Neural cell (in vitro differentiated cells): ENCODE data around the gene TMEM98. TPM values are rescaled to one million over a fixed set of nuclear protein-coding genes. Genes with fewer than 3 reads are reported as not detected.
"Not testable (repeated sequence)": the region's sequence is repeated elsewhere in the genome, so short reads cannot be mapped to it uniquely, and the experiment has no call there.

ENCODE experiments used
- H2AFZ ChIP-seq: fragments of 200-600, 300-800 bp; sonication (generic), shearing (Covaris generic); 2 replicates; pipeline ENCODE4 v1.6.0; 2014; ENCODE audit warnings: low read depth, mild to moderate bottlenecking, antibody characterized with exemption, low read length, moderate library complexity
- H3F3A ChIP-seq: fragments of 200-600 bp; shearing (Covaris generic); 2 replicates; pipeline ENCODE4 v1.6.1; 2016; ENCODE audit warnings: mild to moderate bottlenecking, moderate library complexity, mixed read lengths, antibody characterized with exemption, low read length; ENCODE audit not compliant: insufficient read depth, poor library complexity, severe bottlenecking
- H3K27ac ChIP-seq: fragments of 200-600, 300-800 bp; sonication (generic), shearing (Covaris generic); 2 replicates; pipeline ENCODE4 v1.5.1; 2014; ENCODE audit warnings: mild to moderate bottlenecking, low read length, moderate library complexity
- H3K27me3 ChIP-seq: fragments of 300-800, 200-600 bp; sonication (generic), shearing (Covaris generic); 2 replicates; pipeline ENCODE4 v1.6.0; 2014; ENCODE audit warnings: mild to moderate bottlenecking, low read depth, low read length, moderate library complexity; ENCODE audit not compliant: insufficient read depth
- H3K36me3 ChIP-seq: fragments of 300-800, 200-600 bp; sonication (generic), shearing (Covaris generic); 2 replicates; pipeline ENCODE4 v1.5.1; 2014; ENCODE audit warnings: mild to moderate bottlenecking, antibody characterized with exemption, low read length, moderate library complexity; ENCODE audit not compliant: insufficient read depth
- H3K4me2 ChIP-seq: fragments of 300-800, 200-600 bp; sonication (generic), shearing (Covaris generic); 2 replicates; pipeline ENCODE4 v1.6.0; 2014; ENCODE audit warnings: mild to moderate bottlenecking, low read length
- H3K4me3 ChIP-seq: fragments of 300-800, 200-600 bp; sonication (generic), shearing (Covaris generic); 2 replicates; pipeline ENCODE4 v1.5.1; 2014; ENCODE audit warnings: mild to moderate bottlenecking, low read length, moderate library complexity
- H3K79me2 ChIP-seq: fragments of 200-600 bp; shearing (Covaris generic); replicated peaks from 2 replicates; pipeline ENCODE4 v1.6.0; 2014; ENCODE audit warnings: mild to moderate bottlenecking, low read length, moderate library complexity; ENCODE audit not compliant: insufficient read depth
- H3K9ac ChIP-seq: fragments of 300-800, 200-600 bp; sonication (generic), shearing (Covaris generic); 2 replicates; pipeline ENCODE4 v1.6.1; 2016; ENCODE audit warnings: mild to moderate bottlenecking, low read length, mixed read lengths
- H3K9me2 ChIP-seq: fragments of 200-600 bp; shearing (Covaris generic); 2 replicates; pipeline ENCODE4 v1.6.1; 2016; ENCODE audit warnings: mild to moderate bottlenecking, low read length, mixed read lengths; ENCODE audit not compliant: insufficient read depth
- H3K9me3 ChIP-seq: fragments of 200-600, 300-800 bp; sonication (generic), shearing (Covaris generic); 2 replicates; pipeline ENCODE4 v1.6.1; 2016; ENCODE audit warnings: mild to moderate bottlenecking, mixed run types, low read length, moderate library complexity, mixed read lengths
- H4K20me1 ChIP-seq: fragments of 200-600 bp; shearing (Covaris generic); 2 replicates; pipeline ENCODE4 v1.6.1; 2016; ENCODE audit warnings: mild to moderate bottlenecking, mixed run types; ENCODE audit not compliant: insufficient read depth
- EP300 ChIP-seq: fragments of 450-650 bp; conservative IDR thresholded peaks from 2 replicates; pipeline ENCODE4 v1.6.1; 2014; ENCODE audit warnings: antibody characterized with exemption, mild to moderate bottlenecking, moderate library complexity; ENCODE audit not compliant: poor library complexity, severe bottlenecking
- EZH2 ChIP-seq: fragments of 200-600, 300-800 bp; shearing (Covaris generic), sonication (generic); IDR thresholded peaks from 2 replicates; pipeline ENCODE4 v1.6.1; 2014; ENCODE audit warnings: antibody characterized with exemption, low read length, borderline replicate concordance, mild to moderate bottlenecking; ENCODE audit not compliant: insufficient read depth, poor library complexity, severe bottlenecking
- MXI1 ChIP-seq: fragments of 450-650 bp; conservative IDR thresholded peaks from 2 replicates; pipeline ENCODE4 v1.6.1; 2014; ENCODE audit warnings: antibody characterized with exemption, mild to moderate bottlenecking; ENCODE audit not compliant: poor library complexity, severe bottlenecking
- POLR2AphosphoS5 ChIP-seq: IDR thresholded peaks from 2 replicates; pipeline ENCODE4 v1.6.1; 2012
- RAD21 ChIP-seq: fragments of 450-650 bp; conservative IDR thresholded peaks from 2 replicates; pipeline ENCODE4 v1.6.1; 2014; ENCODE audit warnings: antibody characterized with exemption, mild to moderate bottlenecking, moderate library complexity
- SMC3 ChIP-seq: fragments of 450-650 bp; conservative IDR thresholded peaks from 2 replicates; pipeline ENCODE4 v1.6.1; 2014; ENCODE audit warnings: antibody characterized with exemption, mild to moderate bottlenecking, moderate library complexity; ENCODE audit not compliant: poor library complexity
- TAF1 ChIP-seq: IDR thresholded peaks from 2 replicates; pipeline ENCODE4 v1.6.1; 2012; ENCODE audit warnings: low read depth
- polyA plus RNA-seq: library from polyadenylated mRNA; depleted of rRNA; stranded (reverse); fragments of >200 nt; gene quantifications from 2 replicates; pipeline ENCODE4 v1.2.3, GENCODE V29; 2014
- TF ChIP-seq, protein P1 (sequence below): fragments of 450-650 bp; IDR thresholded peaks from 2 replicates; pipeline ENCODE4 v1.5.1; 2014; ENCODE audit warnings: antibody characterized with exemption, mild to moderate bottlenecking, moderate library complexity; ENCODE audit not compliant: poor library complexity, severe bottlenecking
- TF ChIP-seq, protein P2 (sequence below): IDR thresholded peaks from 2 replicates; pipeline ENCODE4 v1.6.1; 2012; ENCODE audit warnings: borderline replicate concordance

Gene TMEM98
- polyA plus RNA-seq, 1 donor from 2014 or later: 65.1 TPM

DNA sequence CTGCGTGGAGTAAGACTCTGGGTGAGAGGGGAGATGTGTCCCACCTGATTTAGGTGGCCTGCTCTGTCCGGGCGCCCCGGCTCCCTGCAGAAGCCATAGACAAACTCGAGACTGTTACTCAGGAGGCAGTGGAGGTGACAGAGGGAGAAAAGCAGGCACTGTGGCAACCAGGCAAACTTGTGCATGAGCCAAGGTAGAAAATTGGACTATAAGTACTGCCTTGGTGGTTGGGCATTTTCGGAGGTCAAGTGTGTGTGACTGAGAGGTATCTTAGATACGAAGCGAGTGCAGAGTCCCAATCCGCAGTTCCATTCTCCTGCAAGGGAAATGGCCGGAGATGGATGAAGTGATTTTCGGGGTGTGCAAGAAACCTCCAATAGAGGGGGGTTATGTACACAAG is 36.6 kb downstream of the TMEM98 start:
- Histone ChIP-seq H3K4me3 (no peak overlapping the region), H3K79me2 (no peaks in the 10 kb centered on the region), H2AFZ (no peak overlapping the region), H3K36me3 (no peaks in the 10 kb centered on the region), H3K9ac (no peak overlapping the region), H3K27ac (no peak overlapping the region), H4K20me1 (no peaks in the 10 kb centered on the region), H3K27me3 (no peaks in the 10 kb centered on the region), H3F3A (no peaks in the 10 kb centered on the region), H3K9me2 (no peaks in the 10 kb centered on the region), H3K4me2 (no peak overlapping the region), H3K9me3 (no peaks in the 10 kb centered on the region)
- TF ChIP-seq SMC3 (no peak), EZH2 (no peak), TAF1 (no peak), MXI1 (no peak), POLR2AphosphoS5 (no peak), RAD21 (no peak), EP300 (no peak)
- TF ChIP-seq, protein P1, sequence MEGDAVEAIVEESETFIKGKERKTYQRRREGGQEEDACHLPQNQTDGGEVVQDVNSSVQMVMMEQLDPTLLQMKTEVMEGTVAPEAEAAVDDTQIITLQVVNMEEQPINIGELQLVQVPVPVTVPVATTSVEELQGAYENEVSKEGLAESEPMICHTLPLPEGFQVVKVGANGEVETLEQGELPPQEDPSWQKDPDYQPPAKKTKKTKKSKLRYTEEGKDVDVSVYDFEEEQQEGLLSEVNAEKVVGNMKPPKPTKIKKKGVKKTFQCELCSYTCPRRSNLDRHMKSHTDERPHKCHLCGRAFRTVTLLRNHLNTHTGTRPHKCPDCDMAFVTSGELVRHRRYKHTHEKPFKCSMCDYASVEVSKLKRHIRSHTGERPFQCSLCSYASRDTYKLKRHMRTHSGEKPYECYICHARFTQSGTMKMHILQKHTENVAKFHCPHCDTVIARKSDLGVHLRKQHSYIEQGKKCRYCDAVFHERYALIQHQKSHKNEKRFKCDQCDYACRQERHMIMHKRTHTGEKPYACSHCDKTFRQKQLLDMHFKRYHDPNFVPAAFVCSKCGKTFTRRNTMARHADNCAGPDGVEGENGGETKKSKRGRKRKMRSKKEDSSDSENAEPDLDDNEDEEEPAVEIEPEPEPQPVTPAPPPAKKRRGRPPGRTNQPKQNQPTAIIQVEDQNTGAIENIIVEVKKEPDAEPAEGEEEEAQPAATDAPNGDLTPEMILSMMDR: no peak
- TF ChIP-seq, protein P2, sequence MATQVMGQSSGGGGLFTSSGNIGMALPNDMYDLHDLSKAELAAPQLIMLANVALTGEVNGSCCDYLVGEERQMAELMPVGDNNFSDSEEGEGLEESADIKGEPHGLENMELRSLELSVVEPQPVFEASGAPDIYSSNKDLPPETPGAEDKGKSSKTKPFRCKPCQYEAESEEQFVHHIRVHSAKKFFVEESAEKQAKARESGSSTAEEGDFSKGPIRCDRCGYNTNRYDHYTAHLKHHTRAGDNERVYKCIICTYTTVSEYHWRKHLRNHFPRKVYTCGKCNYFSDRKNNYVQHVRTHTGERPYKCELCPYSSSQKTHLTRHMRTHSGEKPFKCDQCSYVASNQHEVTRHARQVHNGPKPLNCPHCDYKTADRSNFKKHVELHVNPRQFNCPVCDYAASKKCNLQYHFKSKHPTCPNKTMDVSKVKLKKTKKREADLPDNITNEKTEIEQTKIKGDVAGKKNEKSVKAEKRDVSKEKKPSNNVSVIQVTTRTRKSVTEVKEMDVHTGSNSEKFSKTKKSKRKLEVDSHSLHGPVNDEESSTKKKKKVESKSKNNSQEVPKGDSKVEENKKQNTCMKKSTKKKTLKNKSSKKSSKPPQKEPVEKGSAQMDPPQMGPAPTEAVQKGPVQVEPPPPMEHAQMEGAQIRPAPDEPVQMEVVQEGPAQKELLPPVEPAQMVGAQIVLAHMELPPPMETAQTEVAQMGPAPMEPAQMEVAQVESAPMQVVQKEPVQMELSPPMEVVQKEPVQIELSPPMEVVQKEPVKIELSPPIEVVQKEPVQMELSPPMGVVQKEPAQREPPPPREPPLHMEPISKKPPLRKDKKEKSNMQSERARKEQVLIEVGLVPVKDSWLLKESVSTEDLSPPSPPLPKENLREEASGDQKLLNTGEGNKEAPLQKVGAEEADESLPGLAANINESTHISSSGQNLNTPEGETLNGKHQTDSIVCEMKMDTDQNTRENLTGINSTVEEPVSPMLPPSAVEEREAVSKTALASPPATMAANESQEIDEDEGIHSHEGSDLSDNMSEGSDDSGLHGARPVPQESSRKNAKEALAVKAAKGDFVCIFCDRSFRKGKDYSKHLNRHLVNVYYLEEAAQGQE: no peak

DNA sequence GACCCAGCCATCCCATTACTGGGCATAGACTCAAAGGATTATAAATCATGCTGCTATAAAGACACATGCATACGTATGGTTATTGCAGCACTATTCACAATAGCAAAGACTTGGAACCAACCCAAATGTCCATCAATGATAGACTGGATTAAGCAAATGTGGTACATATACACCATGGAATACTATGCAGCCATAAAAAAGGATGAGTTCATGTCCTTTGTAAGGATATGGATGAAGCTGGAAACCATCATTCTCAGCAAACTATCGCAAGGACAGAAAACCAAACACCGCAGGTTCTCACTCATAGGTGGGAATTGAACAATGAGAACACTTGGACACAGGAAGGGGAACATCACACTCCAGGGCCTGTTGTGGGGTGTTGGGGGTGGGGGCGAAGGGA is 41.3 kb downstream of the TMEM98 start:
- H3K27ac ChIP-seq, H3K79me2 ChIP-seq, H3K9me2 ChIP-seq, H3K27me3 ChIP-seq, H4K20me1 ChIP-seq, H2AFZ ChIP-seq, H3K36me3 ChIP-seq, H3K4me3 ChIP-seq, H3K4me2 ChIP-seq, H3K9me3 ChIP-seq, H3K9ac ChIP-seq, H3F3A ChIP-seq: not testable (repeated sequence)

DNA sequence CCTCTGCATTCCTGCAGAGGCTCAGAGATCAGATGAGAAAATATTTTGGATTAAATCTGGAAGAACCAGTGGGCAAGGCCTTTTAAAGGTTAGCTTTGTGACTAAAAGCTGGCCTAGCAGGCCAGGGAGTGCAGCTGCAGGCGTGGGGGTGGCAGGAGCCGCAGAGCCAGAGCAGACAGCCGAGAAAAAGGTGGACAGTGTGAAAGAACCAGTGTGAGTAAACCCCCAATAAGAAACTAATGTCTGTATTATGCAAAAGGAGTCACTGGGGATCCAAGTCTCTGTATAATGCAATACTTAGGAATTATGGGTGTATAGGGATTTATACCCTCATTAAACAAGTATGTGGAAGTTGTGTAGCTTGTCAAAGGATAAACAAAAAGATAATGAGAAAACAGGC is 42.3 kb downstream of the TMEM98 start:
- H3K36me3 ChIP-seq: no peaks in the 10 kb centered on the region
- no peak overlapping the region for H3K4me3 ChIP-seq
- no peak overlapping the region for H2AFZ ChIP-seq
- no peaks in the 10 kb centered on the region for H3K79me2 ChIP-seq
- no peaks in the 10 kb centered on the region for H3F3A ChIP-seq
- H3K9ac ChIP-seq: no peak overlapping the region
- no peaks in the 10 kb centered on the region for H3K9me3 ChIP-seq
- no peak overlapping the region for H3K4me2 ChIP-seq
- H3K9me2 ChIP-seq: no peaks in the 10 kb centered on the region
- no peak overlapping the region for H3K27ac ChIP-seq
- H4K20me1 ChIP-seq: no peaks in the 10 kb centered on the region
- no peaks in the 10 kb centered on the region for H3K27me3 ChIP-seq
- no peak for TF ChIP-seq EP300
- no peak for TF ChIP-seq TAF1
- TF ChIP-seq, protein P2: no peak
- TF ChIP-seq MXI1: no peak
- no peak for TF ChIP-seq EZH2
- TF ChIP-seq, protein P1: no peak
- no peak for TF ChIP-seq SMC3
- no peak for TF ChIP-seq RAD21
- no peak for TF ChIP-seq POLR2AphosphoS5
